ENCODE data around the gene KRT71. TPM values are rescaled to one million over a fixed set of nuclear protein-coding genes. Genes with fewer than 3 reads are reported as not detected.

Gene KRT71
- total RNA-seq, 1 experiment from 2014 or later: not detected

- Mint-ChIP-seq H3K27me3 (ENCODE audit: low read depth) (peaks cover 4% of the 10 kb centered on the region; the same call in 1 of the 2 replicates), H3K36me3 (0 out of 2 replicates have a peak, but pooled peaks cover 3% of the 10 kb centered on the region), H3K9me3 (peaks cover 21% of the 10 kb centered on the region), H3K4me3 (no peak overlapping the region), H3K4me1 (peaks cover 27% of the 10 kb centered on the region), H3K27ac (no peak overlapping the region)
- ChIA-PET CTCF (interaction anchor here (0.8 to 3.2 kb wide), 8 partner anchors 13 to 376 kb away, joined by 3 to 20 read pairs (median 5); no protein-coding TSS in a partner anchor), POLR2A (no interaction called here)
- DNase-seq (ENCODE audit: low spot score): no peak
- TF ChIP-seq, protein P1, sequence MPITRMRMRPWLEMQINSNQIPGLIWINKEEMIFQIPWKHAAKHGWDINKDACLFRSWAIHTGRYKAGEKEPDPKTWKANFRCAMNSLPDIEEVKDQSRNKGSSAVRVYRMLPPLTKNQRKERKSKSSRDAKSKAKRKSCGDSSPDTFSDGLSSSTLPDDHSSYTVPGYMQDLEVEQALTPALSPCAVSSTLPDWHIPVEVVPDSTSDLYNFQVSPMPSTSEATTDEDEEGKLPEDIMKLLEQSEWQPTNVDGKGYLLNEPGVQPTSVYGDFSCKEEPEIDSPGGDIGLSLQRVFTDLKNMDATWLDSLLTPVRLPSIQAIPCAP (CRISPR knock-in tag; IDR thresholded peaks at IDR 0.05): no peak
- no peak for TF ChIP-seq NFE2L1 (CRISPR knock-in tag; IDR thresholded peaks at IDR 0.05)
- no peak for TF ChIP-seq MYBL2 (CRISPR knock-in tag; IDR thresholded peaks at IDR 0.05)
- TF ChIP-seq CREM (CRISPR knock-in tag; IDR thresholded peaks at IDR 0.05): no peak
- no peak for TF ChIP-seq SP1 (CRISPR knock-in tag; conservative IDR thresholded peaks at IDR 0.05)
- no peak for TF ChIP-seq GABPB1 (CRISPR knock-in tag; IDR thresholded peaks at IDR 0.05)
- TF ChIP-seq KAT7 (CRISPR knock-in tag; IDR thresholded peaks at IDR 0.05; ENCODE audit: borderline replicate concordance): no peak
- no peak for TF ChIP-seq NR2C2 (CRISPR knock-in tag; IDR thresholded peaks at IDR 0.05)
- TF ChIP-seq JUN (CRISPR knock-in tag; IDR thresholded peaks at IDR 0.05): no peak
- no peak for TF ChIP-seq CBFB (CRISPR knock-in tag; IDR thresholded peaks at IDR 0.05; ENCODE audit: low read depth)
- TF ChIP-seq TEAD1 (CRISPR knock-in tag; IDR thresholded peaks at IDR 0.05): no peak
- TF ChIP-seq, protein P2, sequence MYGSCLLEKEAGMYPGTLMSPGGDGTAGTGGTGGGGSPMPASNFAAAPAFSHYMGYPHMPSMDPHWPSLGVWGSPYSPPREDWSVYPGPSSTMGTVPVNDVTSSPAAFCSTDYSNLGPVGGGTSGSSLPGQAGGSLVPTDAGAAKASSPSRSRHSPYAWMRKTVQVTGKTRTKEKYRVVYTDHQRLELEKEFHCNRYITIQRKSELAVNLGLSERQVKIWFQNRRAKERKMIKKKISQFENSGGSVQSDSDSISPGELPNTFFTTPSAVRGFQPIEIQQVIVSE (CRISPR knock-in tag; IDR thresholded peaks at IDR 0.05; ENCODE audit: borderline replicate concordance): no peak
- TF ChIP-seq, protein P3, sequence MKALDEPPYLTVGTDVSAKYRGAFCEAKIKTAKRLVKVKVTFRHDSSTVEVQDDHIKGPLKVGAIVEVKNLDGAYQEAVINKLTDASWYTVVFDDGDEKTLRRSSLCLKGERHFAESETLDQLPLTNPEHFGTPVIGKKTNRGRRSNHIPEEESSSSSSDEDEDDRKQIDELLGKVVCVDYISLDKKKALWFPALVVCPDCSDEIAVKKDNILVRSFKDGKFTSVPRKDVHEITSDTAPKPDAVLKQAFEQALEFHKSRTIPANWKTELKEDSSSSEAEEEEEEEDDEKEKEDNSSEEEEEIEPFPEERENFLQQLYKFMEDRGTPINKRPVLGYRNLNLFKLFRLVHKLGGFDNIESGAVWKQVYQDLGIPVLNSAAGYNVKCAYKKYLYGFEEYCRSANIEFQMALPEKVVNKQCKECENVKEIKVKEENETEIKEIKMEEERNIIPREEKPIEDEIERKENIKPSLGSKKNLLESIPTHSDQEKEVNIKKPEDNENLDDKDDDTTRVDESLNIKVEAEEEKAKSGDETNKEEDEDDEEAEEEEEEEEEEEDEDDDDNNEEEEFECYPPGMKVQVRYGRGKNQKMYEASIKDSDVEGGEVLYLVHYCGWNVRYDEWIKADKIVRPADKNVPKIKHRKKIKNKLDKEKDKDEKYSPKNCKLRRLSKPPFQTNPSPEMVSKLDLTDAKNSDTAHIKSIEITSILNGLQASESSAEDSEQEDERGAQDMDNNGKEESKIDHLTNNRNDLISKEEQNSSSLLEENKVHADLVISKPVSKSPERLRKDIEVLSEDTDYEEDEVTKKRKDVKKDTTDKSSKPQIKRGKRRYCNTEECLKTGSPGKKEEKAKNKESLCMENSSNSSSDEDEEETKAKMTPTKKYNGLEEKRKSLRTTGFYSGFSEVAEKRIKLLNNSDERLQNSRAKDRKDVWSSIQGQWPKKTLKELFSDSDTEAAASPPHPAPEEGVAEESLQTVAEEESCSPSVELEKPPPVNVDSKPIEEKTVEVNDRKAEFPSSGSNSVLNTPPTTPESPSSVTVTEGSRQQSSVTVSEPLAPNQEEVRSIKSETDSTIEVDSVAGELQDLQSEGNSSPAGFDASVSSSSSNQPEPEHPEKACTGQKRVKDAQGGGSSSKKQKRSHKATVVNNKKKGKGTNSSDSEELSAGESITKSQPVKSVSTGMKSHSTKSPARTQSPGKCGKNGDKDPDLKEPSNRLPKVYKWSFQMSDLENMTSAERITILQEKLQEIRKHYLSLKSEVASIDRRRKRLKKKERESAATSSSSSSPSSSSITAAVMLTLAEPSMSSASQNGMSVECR (CRISPR knock-in tag; IDR thresholded peaks at IDR 0.05; ENCODE audit: borderline replicate concordance): no peak
- ATAC-seq: no peak
Measured at GRCh38 chr12:52494518-52494917, 58.4 kb downstream of the KRT71 start.

GRCh38 chr12:52494100-52494499, 58.8 kb downstream of the KRT71 start:
- Mint-ChIP-seq H3K4me3 (no peak overlapping the region), H3K27me3 (ENCODE audit: low read depth) (peaks cover 4% of the 10 kb centered on the region; the same call in 1 of the 2 replicates), H3K4me1 (peaks cover 27% of the 10 kb centered on the region), H3K9me3 (peaks cover 23% of the 10 kb centered on the region), H3K36me3 (0 out of 2 replicates have a peak, but pooled peaks cover 3% of the 10 kb centered on the region), H3K27ac (no peak overlapping the region)
- DNase-seq (ENCODE audit: low spot score) (no peak), ATAC-seq (no peak)
- ChIA-PET CTCF (interaction anchor here (0.9 to 3.2 kb wide), 6 partner anchors 13 to 215 kb away, joined by 3 to 13 read pairs (median 5); no protein-coding TSS in a partner anchor), POLR2A (no interaction called here)
- no peak for TF ChIP-seq ZNF423 (CRISPR knock-in tag; IDR thresholded peaks at IDR 0.05)
- TF ChIP-seq, protein P1 (CRISPR knock-in tag; IDR thresholded peaks at IDR 0.05): no peak
- TF ChIP-seq OVOL2 (CRISPR knock-in tag; IDR thresholded peaks at IDR 0.05; ENCODE audit: borderline replicate concordance): no peak
- TF ChIP-seq, protein P4, sequence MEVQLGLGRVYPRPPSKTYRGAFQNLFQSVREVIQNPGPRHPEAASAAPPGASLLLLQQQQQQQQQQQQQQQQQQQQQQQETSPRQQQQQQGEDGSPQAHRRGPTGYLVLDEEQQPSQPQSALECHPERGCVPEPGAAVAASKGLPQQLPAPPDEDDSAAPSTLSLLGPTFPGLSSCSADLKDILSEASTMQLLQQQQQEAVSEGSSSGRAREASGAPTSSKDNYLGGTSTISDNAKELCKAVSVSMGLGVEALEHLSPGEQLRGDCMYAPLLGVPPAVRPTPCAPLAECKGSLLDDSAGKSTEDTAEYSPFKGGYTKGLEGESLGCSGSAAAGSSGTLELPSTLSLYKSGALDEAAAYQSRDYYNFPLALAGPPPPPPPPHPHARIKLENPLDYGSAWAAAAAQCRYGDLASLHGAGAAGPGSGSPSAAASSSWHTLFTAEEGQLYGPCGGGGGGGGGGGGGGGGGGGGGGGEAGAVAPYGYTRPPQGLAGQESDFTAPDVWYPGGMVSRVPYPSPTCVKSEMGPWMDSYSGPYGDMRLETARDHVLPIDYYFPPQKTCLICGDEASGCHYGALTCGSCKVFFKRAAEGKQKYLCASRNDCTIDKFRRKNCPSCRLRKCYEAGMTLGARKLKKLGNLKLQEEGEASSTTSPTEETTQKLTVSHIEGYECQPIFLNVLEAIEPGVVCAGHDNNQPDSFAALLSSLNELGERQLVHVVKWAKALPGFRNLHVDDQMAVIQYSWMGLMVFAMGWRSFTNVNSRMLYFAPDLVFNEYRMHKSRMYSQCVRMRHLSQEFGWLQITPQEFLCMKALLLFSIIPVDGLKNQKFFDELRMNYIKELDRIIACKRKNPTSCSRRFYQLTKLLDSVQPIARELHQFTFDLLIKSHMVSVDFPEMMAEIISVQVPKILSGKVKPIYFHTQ (CRISPR knock-in tag; IDR thresholded peaks at IDR 0.05): no peak
- TF ChIP-seq ZNF121 (CRISPR knock-in tag; IDR thresholded peaks at IDR 0.05): no peak
- TF ChIP-seq EMX1 (CRISPR knock-in tag; IDR thresholded peaks at IDR 0.05): no peak
- TF ChIP-seq, protein P5, sequence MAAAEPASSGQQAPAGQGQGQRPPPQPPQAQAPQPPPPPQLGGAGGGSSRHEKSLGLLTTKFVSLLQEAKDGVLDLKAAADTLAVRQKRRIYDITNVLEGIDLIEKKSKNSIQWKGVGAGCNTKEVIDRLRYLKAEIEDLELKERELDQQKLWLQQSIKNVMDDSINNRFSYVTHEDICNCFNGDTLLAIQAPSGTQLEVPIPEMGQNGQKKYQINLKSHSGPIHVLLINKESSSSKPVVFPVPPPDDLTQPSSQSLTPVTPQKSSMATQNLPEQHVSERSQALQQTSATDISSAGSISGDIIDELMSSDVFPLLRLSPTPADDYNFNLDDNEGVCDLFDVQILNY (CRISPR knock-in tag; IDR thresholded peaks at IDR 0.05): no peak
- TF ChIP-seq FOXP1 (CRISPR knock-in tag; IDR thresholded peaks at IDR 0.05; ENCODE audit: borderline replicate concordance): no peak
- TF ChIP-seq, protein P6, sequence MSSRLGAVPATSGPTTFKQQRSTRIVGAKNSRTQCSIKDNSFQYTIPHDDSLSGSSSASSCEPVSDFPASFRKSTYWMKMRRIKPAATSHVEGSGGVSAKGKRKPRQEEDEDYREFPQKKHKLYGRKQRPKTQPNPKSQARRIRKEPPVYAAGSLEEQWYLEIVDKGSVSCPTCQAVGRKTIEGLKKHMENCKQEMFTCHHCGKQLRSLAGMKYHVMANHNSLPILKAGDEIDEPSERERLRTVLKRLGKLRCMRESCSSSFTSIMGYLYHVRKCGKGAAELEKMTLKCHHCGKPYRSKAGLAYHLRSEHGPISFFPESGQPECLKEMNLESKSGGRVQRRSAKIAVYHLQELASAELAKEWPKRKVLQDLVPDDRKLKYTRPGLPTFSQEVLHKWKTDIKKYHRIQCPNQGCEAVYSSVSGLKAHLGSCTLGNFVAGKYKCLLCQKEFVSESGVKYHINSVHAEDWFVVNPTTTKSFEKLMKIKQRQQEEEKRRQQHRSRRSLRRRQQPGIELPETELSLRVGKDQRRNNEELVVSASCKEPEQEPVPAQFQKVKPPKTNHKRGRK (CRISPR knock-in tag; IDR thresholded peaks at IDR 0.05; ENCODE audit: borderline replicate concordance): no peak
- TF ChIP-seq ELF4 (CRISPR knock-in tag; IDR thresholded peaks at IDR 0.05; ENCODE audit: low read depth): no peak
- TF ChIP-seq ESRRA (CRISPR knock-in tag; IDR thresholded peaks at IDR 0.05; ENCODE audit: borderline replicate concordance): no peak
- TF ChIP-seq ZNF232 (CRISPR knock-in tag; IDR thresholded peaks at IDR 0.05): no peak

All from WTC11 (cell line).